GM23338 (cell line): ENCODE measurements around the gene LRCH3. TPM values are rescaled to one million over a fixed set of nuclear protein-coding genes. Genes with fewer than 3 reads are reported as not detected.

Experiments used
- ATAC-seq: fragments of 200-7000 bp; cut with Tn5 transposase; 3 replicates; pipeline ENCODE4 v1.9.1; 2020
- DNase-seq: peaks from one replicate; pipeline ENCODE4 v3.0.0-alpha.2; 2015; ENCODE audit warnings: low spot score
- H2AFZ ChIP-seq: fragments of 200-600 bp; sonication (generic); 2 replicates; pipeline ENCODE4 v1.8.0; 2016; ENCODE audit warnings: antibody characterized with exemption, mild to moderate bottlenecking, moderate library complexity
- H3F3A ChIP-seq: fragments of 200-600 bp; sonication (generic); replicated peaks from 2 replicates; pipeline ENCODE4 v1.8.0; 2017; ENCODE audit warnings: antibody characterized with exemption, mixed run types, low read depth
- H3K27ac ChIP-seq: fragments of 200-600 bp; sonication (generic); 2 replicates; pipeline ENCODE4 v1.6.1; 2016; ENCODE audit warnings: low read depth
- H3K27me3 ChIP-seq: fragments of 200-600 bp; sonication (generic); 2 replicates; pipeline ENCODE4 v1.8.0; 2016; ENCODE audit warnings: mild to moderate bottlenecking, mixed run types, moderate library complexity; ENCODE audit not compliant: insufficient read depth
- H3K36me3 ChIP-seq: fragments of 200-600 bp; sonication (generic); 2 replicates; pipeline ENCODE4 v1.8.0; 2016; ENCODE audit warnings: mild to moderate bottlenecking; ENCODE audit not compliant: insufficient read depth
- H3K4me1 ChIP-seq: fragments of 200-600 bp; sonication (generic); 2 replicates; pipeline ENCODE4 v1.8.0; 2016; ENCODE audit warnings: mild to moderate bottlenecking, moderate library complexity; ENCODE audit not compliant: insufficient read depth
- H3K4me2 ChIP-seq: fragments of 200-600 bp; sonication (generic); 2 replicates; pipeline ENCODE4 v1.7.1; 2017; ENCODE audit warnings: mixed run types
- H3K4me3 ChIP-seq: fragments of 200-600 bp; sonication (generic); 2 replicates; pipeline ENCODE4 v1.6.1; 2016; ENCODE audit warnings: mixed run types
- H3K79me2 ChIP-seq: fragments of 200-600 bp; sonication (generic); replicated peaks from 2 replicates; pipeline ENCODE4 v1.8.0; 2017; ENCODE audit warnings: mild to moderate bottlenecking; ENCODE audit not compliant: insufficient read depth
- H3K9me2 ChIP-seq: fragments of 200-600 bp; sonication (generic); 2 replicates; pipeline ENCODE4 v1.8.0; 2017; ENCODE audit not compliant: insufficient read depth
- H4K20me1 ChIP-seq: fragments of 200-600 bp; sonication (generic); replicated peaks from 2 replicates; pipeline ENCODE4 v1.8.0; 2017; ENCODE audit warnings: mild to moderate bottlenecking; ENCODE audit not compliant: insufficient read depth
- H3K27ac Mint-ChIP-seq: 2 replicates; pipeline ENCODE4 v1.8.0; 2020; ENCODE audit warnings: inconsistent platforms, mild to moderate bottlenecking, moderate library complexity, mixed read lengths
- H3K27me3 Mint-ChIP-seq: 3 replicates; pipeline ENCODE4 v1.8.0; 2022; ENCODE audit warnings: low read depth, mild to moderate bottlenecking, moderate library complexity, mixed read lengths, inconsistent platforms; ENCODE audit not compliant: insufficient read depth, poor library complexity
- H3K36me3 Mint-ChIP-seq: 3 replicates; pipeline ENCODE4 v1.8.0; 2021; ENCODE audit warnings: low read depth, mild to moderate bottlenecking, inconsistent platforms, moderate library complexity, mixed read lengths
- H3K4me1 Mint-ChIP-seq: 3 replicates; pipeline ENCODE4 v1.8.0; 2020; ENCODE audit warnings: mild to moderate bottlenecking, inconsistent platforms, mixed read lengths
- H3K4me3 Mint-ChIP-seq: 3 replicates; pipeline ENCODE4 v1.8.0; 2021; ENCODE audit warnings: moderate library complexity, mild to moderate bottlenecking, inconsistent platforms, mixed read lengths
- H3K9me3 Mint-ChIP-seq: 3 replicates; pipeline ENCODE4 v1.8.0; 2020; ENCODE audit warnings: moderate library complexity, mild to moderate bottlenecking, inconsistent platforms, mixed read lengths
- CREB1 ChIP-seq: fragments of 250-450 bp; sonication (Bioruptor Pico); IDR thresholded peaks from 2 replicates; pipeline ENCODE4 v1.5.0; 2020; ENCODE audit warnings: low read depth, mild to moderate bottlenecking, moderate library complexity
- EZH2 ChIP-seq: fragments of 200-600 bp; sonication (generic); IDR thresholded peaks from one replicate; pipeline ENCODE4 v1.8.0; 2017; ENCODE audit warnings: antibody characterized with exemption, mild to moderate bottlenecking, low read depth; ENCODE audit not compliant: unreplicated experiment
- EZH2phosphoT487 ChIP-seq: fragments of 200-600 bp; sonication (generic); IDR thresholded peaks from one replicate; pipeline ENCODE4 v1.8.1; 2018; ENCODE audit warnings: antibody characterized with exemption; ENCODE audit not compliant: unreplicated experiment
- JUNB ChIP-seq: IDR thresholded peaks from one replicate; pipeline ENCODE4 v1.6.1; 2016; ENCODE audit warnings: antibody characterized with exemption; ENCODE audit not compliant: unreplicated experiment
- POLR2AphosphoS5 ChIP-seq: IDR thresholded peaks from 2 replicates; pipeline ENCODE4 v1.6.1; 2016; ENCODE audit warnings: antibody characterized with exemption, low read depth
- STAT1 ChIP-seq: IDR thresholded peaks from one replicate; pipeline ENCODE4 v1.6.1; 2016; ENCODE audit warnings: antibody characterized with exemption; ENCODE audit not compliant: unreplicated experiment
- ZNF114 ChIP-seq: fragments of 250-450 bp; sonication (Bioruptor Pico); IDR thresholded peaks from 2 replicates; pipeline ENCODE4 v1.5.0; 2020; ENCODE audit warnings: mild to moderate bottlenecking, moderate library complexity
- ZNF331 ChIP-seq: fragments of 250-450 bp; sonication (Bioruptor Pico); IDR thresholded peaks from 2 replicates; pipeline ENCODE4 v1.5.0; 2020; ENCODE audit warnings: low read depth, mild to moderate bottlenecking, moderate library complexity
- polyA plus RNA-seq: library from polyadenylated mRNA; unstranded; fragments of >200 nt; fragmentation: Nextera tagmentation; extraction: Ambion mirVana; gene quantifications from 2 replicates; pipeline ENCODE4 v1.2.1, GENCODE V29; 2016
- total RNA-seq: library from RNA; depleted of rRNA; stranded (reverse); fragments of >200 nt; shearing (Covaris generic); gene quantifications from 2 replicates; pipeline ENCODE4 v1.2.3, GENCODE V29; 2014
- TF ChIP-seq, protein P1 (sequence below): IDR thresholded peaks from 2 replicates; pipeline ENCODE4 v1.6.1; 2016; ENCODE audit warnings: antibody characterized with exemption
- TF ChIP-seq, protein P2 (sequence below): IDR thresholded peaks from one replicate; pipeline ENCODE4 v1.6.1; 2018; ENCODE audit warnings: antibody characterized with exemption; ENCODE audit not compliant: unreplicated experiment
- TF ChIP-seq, protein P3 (sequence below): fragments of 250-450 bp; sonication (Bioruptor Pico); IDR thresholded peaks from 2 replicates; pipeline ENCODE4 v1.5.0; 2020; ENCODE audit warnings: mild to moderate bottlenecking, moderate library complexity
- TF ChIP-seq, protein P4 (sequence below), 2 experiments: fragments of 200-600 bp in 1 of 2; sonication (generic) in 1 of 2; conservative IDR thresholded peaks; 2 replicates each; pipeline versions ENCODE4 v1.5.1 to v1.6.1; 2016 to 2017; ENCODE audit warnings: antibody characterized with exemption in 2 of 2, low read depth in 2 of 2, mild to moderate bottlenecking in 2 of 2, moderate library complexity in 1 of 2

Gene LRCH3
- total and polyA plus RNA-seq, 2 experiments from 2014 or later, result 22.9 to 60.0 TPM

DNA sequence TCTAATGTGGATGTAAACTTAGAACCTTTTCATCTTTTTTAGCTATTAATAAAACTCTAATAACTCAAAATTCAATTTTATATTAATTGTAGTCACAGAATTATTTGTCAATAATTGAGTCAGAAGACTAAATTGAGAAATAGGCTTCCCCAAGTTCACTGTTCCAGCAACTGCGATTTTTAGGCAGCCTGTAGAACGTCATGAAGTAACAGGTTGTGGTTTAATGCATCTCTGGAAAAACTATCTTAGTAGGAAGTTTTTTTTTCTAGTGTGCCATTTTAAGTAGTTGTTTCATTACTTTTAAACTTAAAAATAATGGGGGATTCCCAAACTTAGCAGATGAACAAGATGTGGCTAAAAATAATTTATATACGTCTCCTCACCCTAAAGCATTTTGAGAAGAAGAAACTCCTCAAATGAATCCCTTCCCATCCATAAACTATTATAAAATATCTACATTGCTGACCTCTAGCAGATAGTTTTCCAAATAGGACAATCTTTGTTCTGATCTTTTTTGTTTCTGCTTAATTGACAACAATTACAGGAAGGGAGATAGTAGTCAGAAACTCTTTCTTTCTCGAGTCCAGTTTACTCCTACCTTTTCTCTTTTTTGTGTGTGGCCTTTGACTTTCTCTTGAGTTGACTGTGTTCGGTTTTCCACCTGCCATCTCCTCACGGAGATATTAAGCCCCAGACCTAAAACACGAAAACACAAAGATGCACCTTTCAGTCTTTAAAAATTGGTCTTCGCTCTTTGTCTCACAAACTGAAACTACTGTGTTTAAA is 43.1 kb downstream of the LRCH3 start:
- no peak for DNase-seq
- no peak overlapping the region for H3K27ac Mint-ChIP-seq
- no peaks in the 10 kb centered on the region for H3K4me1 Mint-ChIP-seq
- Histone ChIP-seq H3K36me3 (peaks cover 31% of the 10 kb centered on the region), H3K27me3 (no peaks in the 10 kb centered on the region), H3K9me2 (no peaks in the 10 kb centered on the region), H3K4me2 (no peak overlapping the region), H3K4me3 (no peak overlapping the region), H4K20me1 (no peaks in the 10 kb centered on the region), H2AFZ (no peak overlapping the region), H3K27ac (no peak overlapping the region), H3F3A (no peaks in the 10 kb centered on the region), H3K4me1 (no peaks in the 10 kb centered on the region), H3K79me2 (no peaks in the 10 kb centered on the region)
- H3K36me3 Mint-ChIP-seq, result peaks cover 49% of the 10 kb centered on the region
- H3K9me3 Mint-ChIP-seq, result no peaks in the 10 kb centered on the region
- H3K4me3 Mint-ChIP-seq, result no peak overlapping the region
- ATAC-seq, result no peak
- no peaks in the 10 kb centered on the region for H3K27me3 Mint-ChIP-seq
- TF ChIP-seq JUNB, result no peak
- TF ChIP-seq STAT1, result no peak
- TF ChIP-seq CREB1 (CRISPR knock-in tag), result no peak
- TF ChIP-seq, protein P1, sequence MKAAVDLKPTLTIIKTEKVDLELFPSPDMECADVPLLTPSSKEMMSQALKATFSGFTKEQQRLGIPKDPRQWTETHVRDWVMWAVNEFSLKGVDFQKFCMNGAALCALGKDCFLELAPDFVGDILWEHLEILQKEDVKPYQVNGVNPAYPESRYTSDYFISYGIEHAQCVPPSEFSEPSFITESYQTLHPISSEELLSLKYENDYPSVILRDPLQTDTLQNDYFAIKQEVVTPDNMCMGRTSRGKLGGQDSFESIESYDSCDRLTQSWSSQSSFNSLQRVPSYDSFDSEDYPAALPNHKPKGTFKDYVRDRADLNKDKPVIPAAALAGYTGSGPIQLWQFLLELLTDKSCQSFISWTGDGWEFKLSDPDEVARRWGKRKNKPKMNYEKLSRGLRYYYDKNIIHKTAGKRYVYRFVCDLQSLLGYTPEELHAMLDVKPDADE, result no peak
- no peak for TF ChIP-seq ZNF114 (CRISPR knock-in tag)
- no peak for TF ChIP-seq EZH2
- TF ChIP-seq ZNF331, result no peak
- TF ChIP-seq, protein P2, sequence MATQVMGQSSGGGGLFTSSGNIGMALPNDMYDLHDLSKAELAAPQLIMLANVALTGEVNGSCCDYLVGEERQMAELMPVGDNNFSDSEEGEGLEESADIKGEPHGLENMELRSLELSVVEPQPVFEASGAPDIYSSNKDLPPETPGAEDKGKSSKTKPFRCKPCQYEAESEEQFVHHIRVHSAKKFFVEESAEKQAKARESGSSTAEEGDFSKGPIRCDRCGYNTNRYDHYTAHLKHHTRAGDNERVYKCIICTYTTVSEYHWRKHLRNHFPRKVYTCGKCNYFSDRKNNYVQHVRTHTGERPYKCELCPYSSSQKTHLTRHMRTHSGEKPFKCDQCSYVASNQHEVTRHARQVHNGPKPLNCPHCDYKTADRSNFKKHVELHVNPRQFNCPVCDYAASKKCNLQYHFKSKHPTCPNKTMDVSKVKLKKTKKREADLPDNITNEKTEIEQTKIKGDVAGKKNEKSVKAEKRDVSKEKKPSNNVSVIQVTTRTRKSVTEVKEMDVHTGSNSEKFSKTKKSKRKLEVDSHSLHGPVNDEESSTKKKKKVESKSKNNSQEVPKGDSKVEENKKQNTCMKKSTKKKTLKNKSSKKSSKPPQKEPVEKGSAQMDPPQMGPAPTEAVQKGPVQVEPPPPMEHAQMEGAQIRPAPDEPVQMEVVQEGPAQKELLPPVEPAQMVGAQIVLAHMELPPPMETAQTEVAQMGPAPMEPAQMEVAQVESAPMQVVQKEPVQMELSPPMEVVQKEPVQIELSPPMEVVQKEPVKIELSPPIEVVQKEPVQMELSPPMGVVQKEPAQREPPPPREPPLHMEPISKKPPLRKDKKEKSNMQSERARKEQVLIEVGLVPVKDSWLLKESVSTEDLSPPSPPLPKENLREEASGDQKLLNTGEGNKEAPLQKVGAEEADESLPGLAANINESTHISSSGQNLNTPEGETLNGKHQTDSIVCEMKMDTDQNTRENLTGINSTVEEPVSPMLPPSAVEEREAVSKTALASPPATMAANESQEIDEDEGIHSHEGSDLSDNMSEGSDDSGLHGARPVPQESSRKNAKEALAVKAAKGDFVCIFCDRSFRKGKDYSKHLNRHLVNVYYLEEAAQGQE, result no peak
- TF ChIP-seq, protein P3, sequence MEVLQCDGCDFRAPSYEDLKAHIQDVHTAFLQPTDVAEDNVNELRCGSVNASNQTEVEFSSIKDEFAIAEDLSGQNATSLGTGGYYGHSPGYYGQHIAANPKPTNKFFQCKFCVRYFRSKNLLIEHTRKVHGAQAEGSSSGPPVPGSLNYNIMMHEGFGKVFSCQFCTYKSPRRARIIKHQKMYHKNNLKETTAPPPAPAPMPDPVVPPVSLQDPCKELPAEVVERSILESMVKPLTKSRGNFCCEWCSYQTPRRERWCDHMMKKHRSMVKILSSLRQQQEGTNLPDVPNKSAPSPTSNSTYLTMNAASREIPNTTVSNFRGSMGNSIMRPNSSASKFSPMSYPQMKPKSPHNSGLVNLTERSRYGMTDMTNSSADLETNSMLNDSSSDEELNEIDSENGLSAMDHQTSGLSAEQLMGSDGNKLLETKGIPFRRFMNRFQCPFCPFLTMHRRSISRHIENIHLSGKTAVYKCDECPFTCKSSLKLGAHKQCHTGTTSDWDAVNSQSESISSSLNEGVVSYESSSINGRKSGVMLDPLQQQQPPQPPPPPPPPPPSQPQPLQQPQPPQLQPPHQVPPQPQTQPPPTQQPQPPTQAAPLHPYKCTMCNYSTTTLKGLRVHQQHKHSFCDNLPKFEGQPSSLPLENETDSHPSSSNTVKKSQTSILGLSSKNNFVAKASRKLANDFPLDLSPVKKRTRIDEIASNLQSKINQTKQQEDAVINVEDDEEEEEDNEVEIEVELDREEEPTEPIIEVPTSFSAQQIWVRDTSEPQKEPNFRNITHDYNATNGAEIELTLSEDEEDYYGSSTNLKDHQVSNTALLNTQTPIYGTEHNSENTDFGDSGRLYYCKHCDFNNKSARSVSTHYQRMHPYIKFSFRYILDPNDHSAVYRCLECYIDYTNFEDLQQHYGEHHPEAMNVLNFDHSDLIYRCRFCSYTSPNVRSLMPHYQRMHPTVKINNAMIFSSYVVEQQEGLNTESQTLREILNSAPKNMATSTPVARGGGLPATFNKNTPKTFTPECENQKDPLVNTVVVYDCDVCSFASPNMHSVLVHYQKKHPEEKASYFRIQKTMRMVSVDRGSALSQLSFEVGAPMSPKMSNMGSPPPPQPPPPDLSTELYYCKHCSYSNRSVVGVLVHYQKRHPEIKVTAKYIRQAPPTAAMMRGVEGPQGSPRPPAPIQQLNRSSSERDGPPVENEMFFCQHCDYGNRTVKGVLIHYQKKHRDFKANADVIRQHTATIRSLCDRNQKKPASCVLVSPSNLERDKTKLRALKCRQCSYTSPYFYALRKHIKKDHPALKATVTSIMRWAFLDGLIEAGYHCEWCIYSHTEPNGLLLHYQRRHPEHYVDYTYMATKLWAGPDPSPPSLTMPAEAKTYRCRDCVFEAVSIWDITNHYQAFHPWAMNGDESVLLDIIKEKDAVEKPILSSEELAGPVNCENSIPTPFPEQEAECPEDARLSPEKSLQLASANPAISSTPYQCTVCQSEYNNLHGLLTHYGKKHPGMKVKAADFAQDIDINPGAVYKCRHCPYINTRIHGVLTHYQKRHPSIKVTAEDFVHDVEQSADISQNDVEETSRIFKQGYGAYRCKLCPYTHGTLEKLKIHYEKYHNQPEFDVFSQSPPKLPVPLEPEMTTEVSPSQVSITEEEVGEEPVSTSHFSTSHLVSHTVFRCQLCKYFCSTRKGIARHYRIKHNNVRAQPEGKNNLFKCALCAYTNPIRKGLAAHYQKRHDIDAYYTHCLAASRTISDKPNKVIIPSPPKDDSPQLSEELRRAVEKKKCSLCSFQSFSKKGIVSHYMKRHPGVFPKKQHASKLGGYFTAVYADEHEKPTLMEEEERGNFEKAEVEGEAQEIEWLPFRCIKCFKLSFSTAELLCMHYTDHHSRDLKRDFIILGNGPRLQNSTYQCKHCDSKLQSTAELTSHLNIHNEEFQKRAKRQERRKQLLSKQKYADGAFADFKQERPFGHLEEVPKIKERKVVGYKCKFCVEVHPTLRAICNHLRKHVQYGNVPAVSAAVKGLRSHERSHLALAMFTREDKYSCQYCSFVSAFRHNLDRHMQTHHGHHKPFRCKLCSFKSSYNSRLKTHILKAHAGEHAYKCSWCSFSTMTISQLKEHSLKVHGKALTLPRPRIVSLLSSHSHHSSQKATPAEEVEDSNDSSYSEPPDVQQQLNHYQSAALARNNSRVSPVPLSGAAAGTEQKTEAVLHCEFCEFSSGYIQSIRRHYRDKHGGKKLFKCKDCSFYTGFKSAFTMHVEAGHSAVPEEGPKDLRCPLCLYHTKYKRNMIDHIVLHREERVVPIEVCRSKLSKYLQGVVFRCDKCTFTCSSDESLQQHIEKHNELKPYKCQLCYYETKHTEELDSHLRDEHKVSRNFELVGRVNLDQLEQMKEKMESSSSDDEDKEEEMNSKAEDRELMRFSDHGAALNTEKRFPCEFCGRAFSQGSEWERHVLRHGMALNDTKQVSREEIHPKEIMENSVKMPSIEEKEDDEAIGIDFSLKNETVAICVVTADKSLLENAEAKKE (CRISPR knock-in tag), result no peak
- TF ChIP-seq POLR2AphosphoS5, result no peak
- TF ChIP-seq, protein P4, sequence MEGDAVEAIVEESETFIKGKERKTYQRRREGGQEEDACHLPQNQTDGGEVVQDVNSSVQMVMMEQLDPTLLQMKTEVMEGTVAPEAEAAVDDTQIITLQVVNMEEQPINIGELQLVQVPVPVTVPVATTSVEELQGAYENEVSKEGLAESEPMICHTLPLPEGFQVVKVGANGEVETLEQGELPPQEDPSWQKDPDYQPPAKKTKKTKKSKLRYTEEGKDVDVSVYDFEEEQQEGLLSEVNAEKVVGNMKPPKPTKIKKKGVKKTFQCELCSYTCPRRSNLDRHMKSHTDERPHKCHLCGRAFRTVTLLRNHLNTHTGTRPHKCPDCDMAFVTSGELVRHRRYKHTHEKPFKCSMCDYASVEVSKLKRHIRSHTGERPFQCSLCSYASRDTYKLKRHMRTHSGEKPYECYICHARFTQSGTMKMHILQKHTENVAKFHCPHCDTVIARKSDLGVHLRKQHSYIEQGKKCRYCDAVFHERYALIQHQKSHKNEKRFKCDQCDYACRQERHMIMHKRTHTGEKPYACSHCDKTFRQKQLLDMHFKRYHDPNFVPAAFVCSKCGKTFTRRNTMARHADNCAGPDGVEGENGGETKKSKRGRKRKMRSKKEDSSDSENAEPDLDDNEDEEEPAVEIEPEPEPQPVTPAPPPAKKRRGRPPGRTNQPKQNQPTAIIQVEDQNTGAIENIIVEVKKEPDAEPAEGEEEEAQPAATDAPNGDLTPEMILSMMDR (conservative IDR thresholded peaks at IDR 0.05; ENCODE audit: low read depth in 2 of 2), result no peak
- TF ChIP-seq EZH2phosphoT487, result no peak
